ENCODE data around the gene HGFAC. TPM values are rescaled to one million over a fixed set of nuclear protein-coding genes. Genes with fewer than 3 reads are reported as not detected.

The HGFAC gene
- polyA plus RNA-seq, 1 of the 3 experiments (the other 2 are of a cell fraction) = 0.43 TPM

- TF ChIP-seq FOXM1 (IDR thresholded peaks at IDR 0.05; ENCODE audit: low read depth) = no peak
- TF ChIP-seq RCOR1 (IDR thresholded peaks at IDR 0.05; ENCODE audit: low read length) = no peak
Measured at GRCh38 chr4:3442460-3442958, 741 bp downstream of the HGFAC start (continued).

DNA sequence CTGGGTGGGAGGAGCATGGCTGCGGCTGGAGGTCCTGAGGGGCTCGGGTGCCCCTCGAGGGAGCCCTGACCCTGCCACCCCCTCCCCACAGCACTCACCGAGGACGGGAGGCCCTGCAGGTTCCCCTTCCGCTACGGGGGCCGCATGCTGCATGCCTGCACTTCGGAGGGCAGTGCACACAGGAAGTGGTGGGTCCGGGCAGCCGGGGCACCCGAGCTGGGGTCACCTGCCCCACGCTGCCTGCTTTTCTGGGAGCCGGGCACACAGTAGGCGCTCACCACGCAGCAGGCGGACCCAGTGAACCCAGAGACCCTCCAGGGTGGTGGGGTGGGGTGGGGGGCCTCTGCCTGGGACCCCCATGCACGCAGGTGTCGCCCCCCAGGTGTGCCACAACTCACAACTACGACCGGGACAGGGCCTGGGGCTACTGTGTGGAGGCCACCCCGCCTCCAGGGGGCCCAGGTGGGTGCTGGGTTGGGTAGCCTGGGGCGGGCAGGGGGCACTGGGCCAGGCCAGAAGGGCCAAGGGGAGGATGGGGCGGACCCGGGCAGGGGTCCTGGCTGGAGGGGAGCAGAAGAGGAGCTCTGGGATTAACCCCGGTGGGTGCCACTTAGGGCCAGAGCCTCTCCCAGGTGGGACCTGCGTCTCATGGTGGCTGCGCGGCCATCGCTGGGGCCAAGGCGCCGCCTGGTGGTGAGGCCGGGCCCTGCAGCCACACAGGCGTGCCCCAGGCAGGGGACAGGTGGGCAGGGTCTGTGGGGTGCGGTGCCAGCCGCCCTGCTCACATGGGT is 1.4 kb downstream of the HGFAC start:
- Histone ChIP-seq H3K9ac (no peak overlapping the region), H3K4me3 (ENCODE audit: low read depth in 2 of 2, low read length in 1 of 2) (no peak overlapping the region), H3K36me3 (replicated peaks in 1 of 2; ENCODE audit: control insufficient read depth in 1 of 2, insufficient read depth in 2 of 2, low read length in 1 of 2) (no peaks in the 10 kb centered on the region), H3K4me2 (no peak overlapping the region), H3K4me1 (ENCODE audit: control insufficient read depth in 1 of 2, insufficient read depth in 2 of 2, low read depth in 1 of 2, low read length in 1 of 2) (no peaks in the 10 kb centered on the region), H2AFZ (ENCODE audit: low read depth) (no peak overlapping the region), H3K79me2 (ENCODE audit: insufficient read depth) (no peaks in the 10 kb centered on the region), H3K9me2 (no peaks in the 10 kb centered on the region), H3K27ac (ENCODE audit: low read depth in 2 of 2, low read length in 1 of 2) (no peak overlapping the region), H3K27me3 (ENCODE audit: insufficient read depth) (no peaks in the 10 kb centered on the region), H3K9me3 (no peaks in the 10 kb centered on the region), H3F3A (replicated peaks; ENCODE audit: insufficient read depth) (no peaks in the 10 kb centered on the region), H4K20me1 (ENCODE audit: insufficient read depth) (no peaks in the 10 kb centered on the region)
- POLR2A ChIA-PET = no interaction called here
- WGBS (ENCODE audit: low lambda C conversion rate) = 42% methylated on average over 2 of the region's 36 CpGs
- CTCF ChIA-PET = interaction anchor here (0.6 to 12.3 kb wide), 38 partner anchors 9 to 392 kb away, joined by 3 to 142 read pairs (median 4); no protein-coding TSS in a partner anchor
- TF ChIP-seq TAF1 (IDR thresholded peaks at IDR 0.05; ENCODE audit: borderline replicate concordance, low read depth, low read length) = no peak
- peak; percentile 94 for TF ChIP-seq SMC3 (IDR thresholded peaks at IDR 0.05; ENCODE audit: low read depth, low read length)
- TF ChIP-seq CTCF (IDR thresholded peaks at IDR 0.05) = peak; percentile 90
- TF ChIP-seq RAD21 (IDR thresholded peaks at IDR 0.05; ENCODE audit: low read length) = peak; percentile 86
- DNase-seq = peak; percentile 94

DNA sequence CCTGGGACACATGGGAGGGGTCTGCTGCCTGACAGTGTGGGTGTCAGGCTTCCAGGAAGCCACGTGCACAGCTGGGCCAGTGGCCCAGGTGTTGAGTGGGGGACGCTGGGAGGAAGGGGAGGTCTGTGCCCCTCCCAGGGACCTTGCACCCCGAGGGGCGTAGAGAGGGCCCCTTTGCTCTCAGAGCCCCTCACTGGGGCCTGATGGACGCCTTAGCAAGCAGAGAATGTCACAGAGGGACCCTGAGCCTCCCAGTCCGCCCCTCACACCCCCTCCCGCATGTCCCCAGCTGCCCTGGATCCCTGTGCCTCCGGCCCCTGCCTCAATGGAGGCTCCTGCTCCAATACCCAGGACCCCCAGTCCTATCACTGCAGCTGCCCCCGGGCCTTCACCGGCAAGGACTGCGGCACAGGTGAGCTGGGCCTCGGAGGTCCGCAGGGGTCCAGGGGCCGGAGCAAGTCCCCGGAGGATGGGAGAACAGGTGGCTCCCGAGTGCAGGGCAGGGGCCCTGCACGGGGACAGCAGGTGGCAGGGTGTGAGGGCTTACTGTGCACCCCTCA is 2.1 kb downstream of the HGFAC start:
- H3F3A ChIP-seq (replicated peaks; ENCODE audit: insufficient read depth) = no peaks in the 10 kb centered on the region
- WGBS (ENCODE audit: low lambda C conversion rate) = 0% methylated on average over 1 of the region's 17 CpGs
- H3K27me3 ChIP-seq (ENCODE audit: insufficient read depth) = no peaks in the 10 kb centered on the region
- H3K79me2 ChIP-seq (ENCODE audit: insufficient read depth) = no peaks in the 10 kb centered on the region
- no peak overlapping the region for H3K4me2 ChIP-seq
- no peaks in the 10 kb centered on the region for H4K20me1 ChIP-seq (ENCODE audit: insufficient read depth)
- ChIA-PET POLR2A (no interaction called here), CTCF (interaction anchor here (0.7 to 12.3 kb wide), 28 partner anchors 8 to 392 kb away, joined by 3 to 142 read pairs (median 4); no protein-coding TSS in a partner anchor)
- no peak for DNase-seq
- no peaks in the 10 kb centered on the region for H3K9me3 ChIP-seq
- H3K4me1 ChIP-seq (ENCODE audit: control insufficient read depth in 1 of 2, insufficient read depth in 2 of 2, low read depth in 1 of 2, low read length in 1 of 2) = no peaks in the 10 kb centered on the region
- no peak overlapping the region for H2AFZ ChIP-seq (ENCODE audit: low read depth)
- no peaks in the 10 kb centered on the region for H3K36me3 ChIP-seq (replicated peaks in 1 of 2; ENCODE audit: control insufficient read depth in 1 of 2, insufficient read depth in 2 of 2, low read length in 1 of 2)
- no peak overlapping the region for H3K9ac ChIP-seq
- H3K4me3 ChIP-seq (ENCODE audit: low read depth in 2 of 2, low read length in 1 of 2) = no peak overlapping the region
- H3K27ac ChIP-seq (ENCODE audit: low read depth in 2 of 2, low read length in 1 of 2) = no peak overlapping the region
- no peaks in the 10 kb centered on the region for H3K9me2 ChIP-seq
- no peak for TF ChIP-seq RAD21 (IDR thresholded peaks at IDR 0.05; ENCODE audit: low read length)
- no peak for TF ChIP-seq NFIC (IDR thresholded peaks at IDR 0.05; ENCODE audit: borderline replicate concordance)
- no peak for TF ChIP-seq FOXM1 (IDR thresholded peaks at IDR 0.05; ENCODE audit: low read depth)
- TF ChIP-seq GATA2 (CRISPR knock-in tag; IDR thresholded peaks at IDR 0.05) = no peak
- TF ChIP-seq POLR2AphosphoS5 (IDR thresholded peaks at IDR 0.05; ENCODE audit: low read depth, low read length) = no peak
- TF ChIP-seq CHD2 (IDR thresholded peaks at IDR 0.05; ENCODE audit: low read length, partially characterized antibody) = no peak
- TF ChIP-seq REST (IDR thresholded peaks at IDR 0.05; ENCODE audit: low read depth, low read length) = no peak
- TF ChIP-seq PBX3 (IDR thresholded peaks at IDR 0.05) = no peak
- no peak for TF ChIP-seq IRF3 (IDR thresholded peaks at IDR 0.05; ENCODE audit: low read depth, low read length)
- no peak for TF ChIP-seq TCF12 (IDR thresholded peaks at IDR 0.05)
- TF ChIP-seq YY1 (IDR thresholded peaks at IDR 0.05; ENCODE audit: low read depth) = no peak
